Pancreas (tissue), 10 donors: ENCODE results near the gene GSS. TPM values are rescaled to one million over a fixed set of nuclear protein-coding genes. Genes with fewer than 3 reads are reported as not detected.

ENCODE experiments used
- ATAC-seq, 4 donors: fragments of 200-7000 bp; cut with Tn5 transposase; one replicate each; pipeline versions ENCODE4 v1.8.0 to v1.9.1; 2020; ENCODE audit warnings: mild to moderate bottlenecking in 4 of 4, moderate library complexity in 4 of 4
- DNase-seq, 6 donors: peaks; one replicate each; pipeline ENCODE4 v3.0.0-alpha.2; 2020
- FAIRE-seq: peaks from 2 replicates; lab custom pipeline; 2012; peaks lifted over from hg19 to GRCh38; lab: Jason Lieb, UNC
- H3K27ac ChIP-seq, 4 donors: fragments of 200-600 bp; sonication (generic); 1 replicate in 3 of 4; 2 replicates in 1 of 4; pipeline versions ENCODE4 v1.5.0 to v1.8.0; 2020
- H3K27me3 ChIP-seq, 4 donors: fragments of 200-600 bp; one replicate each; pipeline ENCODE4 v1.8.0; 2021
- H3K36me3 ChIP-seq, 3 donors: fragments of 200-600 bp; sonication (generic) in 1 of 3; one replicate each; pipeline versions ENCODE4 v1.5.0 to v1.8.0; 2020 to 2021
- H3K4me1 ChIP-seq, 3 donors: fragments of 200-600 bp; one replicate each; pipeline ENCODE4 v1.8.0; 2021
- H3K4me3 ChIP-seq, 4 donors: fragments of 200-600 bp; sonication (generic) in 2 of 4; one replicate each; pipeline versions ENCODE4 v1.5.0 to v1.8.0; 2020 to 2021
- H3K9me3 ChIP-seq, 4 donors: fragments of 200-600 bp; one replicate each; pipeline ENCODE4 v1.8.0; 2021
- CTCF ChIP-seq, 4 donors: fragments of 200-600 bp; sonication (generic) in 3 of 4; IDR thresholded peaks; one replicate each; pipeline versions ENCODE4 v1.5.0 to v1.8.0; 2021; ENCODE audit warnings: antibody characterized with exemption in 4 of 4
- WGBS, 2 donors: extraction: QIAGEN DNeasy Blood & Tissue Kit; methylation state at CpG; one replicate each; pipeline ENCODE4 v1.1.7; 2013; 5-methylcytosine and 5-hydroxymethylcytosine counted together
- intact Hi-C, 3 donors: fragments of 100-400 bp; cut with DNase I; formaldehyde crosslinking; loops; one replicate each; pipeline versions ENCODE4 v1.11.1 to v1.14.2; 2022
- polyA plus RNA-seq, 2 donors: library from polyadenylated mRNA; stranded (reverse); fragments of 200-250 nt; gene quantifications; one replicate each; pipeline ENCODE4 v1.2.3, GENCODE V29; 2013
- total RNA-seq, 6 donors: library from RNA; stranded (reverse); fragmentation: NEBNext Ultra II Directional in 4 of 6; extraction: Animal tissue kit (Norgen Biotek cat#: 25700) in 4 of 6; gene quantifications; one replicate each; pipeline versions ENCODE4 v1.2.1 to v1.2.4, GENCODE V29; 2021 to 2023
- donor health status: healthy with polysubstance abuse.
- donor health status: DM: no; HTN: no; CAD: no; lungs with moderate emphysema.
- donor health status: DM: no; HTN: no; CAD: no.
- donor health status: control.
- donor health status: control.
- donor health status: Bipolar disorder and iron deficiency.
- donor health status: DM: yes; HTN: yes; CAD: no.
- donor health status: DM: no; HTN: no; CAD: no.
- donor health status: DM: no; HTN: no; CAD: no.
- donor health status: DM: yes; HTN: yes; CAD: no.

Gene GSS
- total and polyA plus RNA-seq, 8 donors, result 6.7 to 32.2 (median 14.4) TPM

- Histone ChIP-seq H3K36me3 (no peaks in the 10 kb centered on the region), H3K9me3 (no peaks in the 10 kb centered on the region), H3K4me1 (no peaks in the 10 kb centered on the region), H3K27ac (no peak overlapping the region), H3K4me3 (no peak overlapping the region), H3K27me3 (no peaks in the 10 kb centered on the region)
- DNase-seq (peak in 1 of 6 donors; percentile 47), FAIRE-seq (no peak), ATAC-seq (peak in 2 of 4 donors; percentile 4 to 5)
- WGBS, 2 donors, result 61 to 67% methylated on average over 24 of the region's 24 CpGs
- TF ChIP-seq CTCF (IDR thresholded peaks at IDR 0.05), result no peak
- intact Hi-C loops, result no loop called here
Measured at GRCh38 chr20:34986311-34987287, 31.0 kb upstream of the GSS start.

DNA sequence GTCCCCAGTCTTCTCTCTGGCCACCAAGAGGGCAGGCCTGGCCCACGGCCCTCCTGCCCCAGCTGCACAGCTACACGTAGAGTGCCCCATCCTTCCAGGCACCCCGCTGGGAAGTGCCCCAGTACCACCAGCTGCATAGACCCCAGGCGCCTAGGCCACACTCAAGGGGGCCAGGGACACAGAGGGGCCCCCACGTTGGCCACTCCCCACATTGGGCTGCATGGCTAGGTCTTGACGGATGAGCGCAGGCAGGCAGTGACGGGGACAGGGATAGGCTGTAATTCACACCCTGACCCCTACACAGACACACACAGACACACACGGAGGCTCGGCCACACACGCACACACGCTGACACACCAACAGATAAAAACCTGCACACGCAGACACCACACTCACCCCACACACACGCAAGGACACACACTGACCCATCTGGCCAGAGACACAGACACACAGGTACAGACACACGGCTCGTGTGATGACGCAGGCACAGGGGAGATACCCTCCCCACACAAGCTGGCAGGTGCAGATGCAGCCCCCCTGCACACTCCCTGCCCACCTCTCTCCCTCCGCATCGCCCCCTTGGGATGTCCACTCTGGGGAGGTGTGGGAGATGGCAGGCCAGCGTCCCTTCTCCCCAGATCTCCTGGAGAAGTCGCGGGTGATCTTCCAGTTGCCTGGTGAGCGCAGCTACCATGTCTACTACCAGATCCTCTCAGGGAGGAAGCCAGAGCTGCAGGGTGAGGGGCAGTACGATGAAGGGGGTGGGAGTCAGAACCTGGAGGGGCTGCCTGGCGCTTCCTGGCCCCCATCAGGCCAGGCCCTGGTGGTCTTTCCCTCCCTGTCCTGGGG, 30.1 kb upstream of the GSS start:
- ATAC-seq, result no peak
- intact Hi-C loops, result no loop called here
- Histone ChIP-seq H3K27me3 (no peaks in the 10 kb centered on the region), H3K4me1 (no peaks in the 10 kb centered on the region), H3K27ac (no peak overlapping the region), H3K9me3 (no peaks in the 10 kb centered on the region), H3K36me3 (no peaks in the 10 kb centered on the region), H3K4me3 (no peak overlapping the region)
- TF ChIP-seq CTCF (IDR thresholded peaks at IDR 0.05), result no peak
- peak in 2 of 6 donors; percentile 42 to 58 for DNase-seq
- no peak for FAIRE-seq
- 48 to 58% methylated on average over 25 of the region's 25 CpGs for WGBS, 2 donors

DNA sequence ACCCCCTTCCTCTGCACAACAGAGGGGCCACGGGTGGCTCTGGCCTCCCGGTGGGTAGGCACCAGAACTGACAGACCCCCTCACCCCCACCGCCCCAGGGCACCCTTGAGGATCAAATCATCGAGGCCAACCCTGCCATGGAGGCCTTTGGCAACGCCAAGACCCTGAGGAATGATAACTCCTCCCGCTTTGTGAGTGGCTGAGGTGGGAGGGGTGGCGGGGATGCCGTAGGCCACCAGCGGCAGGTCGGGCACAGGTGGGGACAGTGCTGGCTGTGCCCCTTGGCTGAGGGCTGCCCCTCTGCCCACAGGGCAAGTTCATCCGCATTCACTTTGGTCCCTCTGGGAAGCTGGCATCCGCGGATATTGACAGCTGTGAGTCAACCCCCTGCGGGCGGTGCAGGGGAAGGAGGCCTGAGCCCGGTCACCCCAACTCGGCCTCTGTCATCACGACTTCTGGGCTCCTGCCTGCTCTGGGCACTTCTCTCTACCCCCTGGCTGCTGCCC, 29.2 kb upstream of the GSS start:
- no peak for ATAC-seq
- Histone ChIP-seq H3K27me3 (no peaks in the 10 kb centered on the region), H3K9me3 (no peaks in the 10 kb centered on the region), H3K4me3 (no peak overlapping the region), H3K27ac (no peak overlapping the region), H3K36me3 (no peaks in the 10 kb centered on the region), H3K4me1 (no peaks in the 10 kb centered on the region)
- peak in 1 of 6 donors; percentile 59 for DNase-seq
- intact Hi-C loops, result no loop called here
- TF ChIP-seq CTCF (IDR thresholded peaks at IDR 0.05), result no peak
- no peak for FAIRE-seq
- WGBS, 2 donors, result 59 to 64% methylated on average over 18 of the region's 18 CpGs

- WGBS, 2 donors, result 33 to 34% methylated on average over 14 of the region's 14 CpGs
- ATAC-seq, result no peak
- intact Hi-C loops, result no loop called here
- Histone ChIP-seq H3K27ac (no peak overlapping the region), H3K4me1 (no peaks in the 10 kb centered on the region), H3K4me3 (no peak overlapping the region), H3K36me3 (no peaks in the 10 kb centered on the region), H3K27me3 (no peaks in the 10 kb centered on the region), H3K9me3 (no peaks in the 10 kb centered on the region)
- no peak for TF ChIP-seq CTCF (IDR thresholded peaks at IDR 0.05)
- no peak for FAIRE-seq
- DNase-seq, result peak in 1 of 6 donors; percentile 43
Measured at GRCh38 chr20:34983995-34984735, 28.6 kb upstream of the GSS start.
